NOMO-1 (cell line): ENCODE measurements around the gene CPE.
A peak's percentile ranks its signal among the peaks of the same experiment; 100 is the strongest.

Experiments used
- DNase-seq, 2 experiments: peaks; one replicate each; lab custom pipeline; 2025; ENCODE audit not compliant: unreplicated experiment in 2 of 2; lab: John Stamatoyannopoulos, UW

Gene CPE

DNA sequence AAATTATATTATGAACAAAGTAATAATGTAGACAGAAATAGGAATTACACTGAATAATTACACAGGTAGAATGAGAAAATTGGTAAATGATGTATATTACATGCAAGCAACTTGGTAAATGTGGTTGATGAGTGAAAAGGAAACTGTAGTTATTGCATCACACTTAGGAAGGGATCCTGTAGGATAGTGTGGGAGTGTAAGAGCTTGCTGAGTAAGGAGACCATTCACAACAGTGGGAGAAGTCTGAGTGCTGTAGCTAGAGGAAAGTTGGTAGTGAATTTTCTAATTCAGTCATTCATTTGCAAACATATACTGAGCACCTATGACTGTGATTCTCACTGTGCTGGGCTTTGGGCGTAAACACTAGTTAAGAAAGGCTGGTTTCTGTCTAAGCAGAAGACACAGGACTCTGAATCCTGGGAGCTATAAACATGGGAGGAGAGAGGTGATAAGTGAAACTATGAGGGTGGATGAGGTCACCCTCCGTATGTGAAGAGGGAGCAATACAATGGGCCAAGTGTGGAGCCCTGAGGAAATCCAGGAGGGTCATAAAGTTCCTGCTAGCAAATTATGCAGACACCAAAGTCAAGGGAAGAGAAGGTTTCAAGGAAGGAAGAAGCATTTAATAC lies 14.2 kb upstream of the CPE start:
- no peak for DNase-seq

DNA sequence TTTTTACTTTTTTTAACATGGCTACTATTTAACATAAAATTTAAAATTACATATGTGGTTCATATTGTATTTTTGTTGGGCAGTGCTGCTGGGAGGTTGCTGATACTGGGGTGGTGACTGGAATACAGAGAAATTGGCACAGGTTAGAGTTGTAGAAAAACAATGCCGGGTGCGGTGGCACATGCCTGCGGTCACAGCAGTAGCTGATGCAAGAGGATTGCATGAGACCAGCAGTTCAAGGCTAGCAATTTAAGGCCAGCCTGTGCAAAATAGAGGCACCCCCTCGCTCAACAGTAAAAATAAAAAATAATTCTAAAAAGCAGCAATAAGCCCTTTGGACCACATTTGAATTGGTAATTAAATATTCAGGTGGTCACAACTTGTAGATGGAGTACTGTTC lies 11.8 kb upstream of the CPE start:
- no peak for DNase-seq

DNA sequence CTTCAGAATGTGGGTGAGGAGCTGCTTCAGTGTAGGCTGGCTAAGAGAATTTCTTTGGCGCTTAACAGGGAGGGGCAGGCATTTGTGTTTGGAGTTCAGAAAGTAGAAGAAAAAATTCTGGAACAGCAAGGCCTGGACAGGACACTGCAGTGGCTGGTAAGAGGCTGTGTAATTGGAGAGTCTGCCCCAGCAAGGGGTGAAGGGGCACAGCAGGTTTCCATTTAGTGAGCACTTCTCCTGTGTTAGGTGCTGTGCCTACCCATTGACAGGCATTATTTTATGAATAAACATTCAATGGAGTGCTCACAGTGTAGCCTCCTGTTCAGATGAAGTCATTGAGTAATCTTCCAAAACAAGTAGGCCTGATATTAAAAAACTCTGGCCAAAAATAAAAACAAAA lies 10.7 kb upstream of the CPE start:
- no peak for DNase-seq

DNA sequence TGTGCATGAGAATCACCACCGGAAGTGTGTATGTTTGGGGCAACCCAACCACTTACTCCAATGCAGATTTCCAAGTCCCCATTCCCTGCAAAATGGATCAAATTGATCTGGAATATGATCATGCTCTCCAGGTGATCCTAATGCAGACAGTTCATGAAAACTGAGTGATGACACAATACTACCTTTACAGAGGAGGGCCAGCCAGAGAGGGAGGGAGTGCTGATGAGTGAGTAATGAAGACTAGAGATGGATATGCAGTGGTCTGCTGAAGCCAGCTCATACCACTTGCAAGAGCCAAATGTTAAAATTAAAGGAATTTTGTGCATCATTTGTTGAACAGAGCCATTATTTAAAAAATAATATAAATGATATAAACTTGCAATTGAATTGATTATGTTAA lies 10.2 kb upstream of the CPE start:
- no peak for DNase-seq

DNA sequence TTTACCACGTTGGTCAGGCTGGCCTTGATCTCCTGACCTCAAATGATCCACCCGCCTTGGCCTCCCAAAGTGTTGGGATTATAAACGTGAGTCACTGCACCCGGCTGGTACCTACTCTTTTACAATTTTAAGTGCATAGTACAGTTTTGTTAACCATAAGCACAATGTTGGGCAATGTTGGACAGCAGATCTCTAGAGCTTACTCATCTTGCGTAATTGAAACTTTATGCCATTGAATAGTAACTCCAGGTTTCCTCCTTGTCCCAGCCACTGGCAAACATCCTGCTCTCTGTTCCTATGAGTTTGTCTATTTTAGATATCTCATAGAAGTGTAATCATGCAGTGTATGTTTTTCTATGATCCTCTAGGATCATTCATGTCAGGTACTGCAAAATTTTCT lies 9.3 kb upstream of the CPE start:
- DNase-seq: peak; percentile 29 to 61

DNA sequence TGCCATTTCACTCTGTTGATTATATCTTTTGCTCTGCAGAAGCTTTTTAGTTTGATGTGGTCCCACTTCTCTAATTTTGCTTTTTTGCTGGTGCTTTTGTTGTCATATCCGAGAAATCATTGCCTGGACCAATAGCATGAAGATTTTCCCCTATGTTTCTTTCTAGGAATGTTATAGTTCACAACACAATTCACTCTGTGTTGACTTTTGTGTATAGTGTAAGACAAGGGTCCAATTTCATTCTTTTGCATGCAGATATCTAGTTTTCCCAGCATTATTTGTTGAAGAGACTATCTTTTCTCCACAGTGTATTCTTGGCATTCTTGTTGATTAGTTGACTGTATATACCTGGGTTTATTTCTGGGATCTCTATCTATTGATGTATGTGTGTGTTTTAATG lies 8.3 kb upstream of the CPE start:
- DNase-seq: no peak

DNA sequence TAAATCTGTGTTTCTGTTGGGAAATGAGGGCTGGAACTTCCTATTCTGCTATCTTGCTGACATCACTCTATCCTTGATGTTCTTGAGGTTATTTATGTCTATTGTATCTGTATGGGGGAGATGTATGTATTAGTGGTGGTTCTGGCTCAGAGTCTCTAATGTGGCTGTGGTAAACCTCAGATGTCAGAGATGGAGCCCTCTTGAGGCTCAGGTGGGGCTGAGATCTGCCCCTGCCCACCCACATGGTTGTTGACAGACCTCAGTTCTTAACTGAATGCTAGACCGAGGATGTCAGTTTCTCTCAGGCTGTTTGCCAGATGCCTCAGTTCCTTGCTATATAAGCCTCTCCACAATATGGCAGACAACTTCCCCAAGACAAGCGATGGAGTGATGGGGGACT lies 3.3 kb upstream of the CPE start:
- DNase-seq: no peak

DNA sequence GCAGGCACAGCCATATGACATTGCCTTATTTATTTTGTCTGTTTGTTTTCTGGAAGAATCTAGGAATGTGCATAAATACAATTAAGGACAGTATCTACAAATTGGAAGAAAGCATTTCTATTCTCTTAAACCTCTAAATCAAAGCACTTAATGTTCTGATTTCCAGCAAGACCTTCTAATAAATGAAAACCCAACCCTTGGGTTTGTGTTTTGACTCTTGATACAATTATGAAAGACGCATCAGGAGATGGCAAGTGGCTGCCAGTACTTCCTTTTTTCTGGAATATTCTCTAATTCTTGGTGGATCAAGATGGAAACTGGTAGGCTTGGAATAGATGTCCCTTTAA lies 437 bp upstream of the CPE start:
- DNase-seq: no peak

DNA sequence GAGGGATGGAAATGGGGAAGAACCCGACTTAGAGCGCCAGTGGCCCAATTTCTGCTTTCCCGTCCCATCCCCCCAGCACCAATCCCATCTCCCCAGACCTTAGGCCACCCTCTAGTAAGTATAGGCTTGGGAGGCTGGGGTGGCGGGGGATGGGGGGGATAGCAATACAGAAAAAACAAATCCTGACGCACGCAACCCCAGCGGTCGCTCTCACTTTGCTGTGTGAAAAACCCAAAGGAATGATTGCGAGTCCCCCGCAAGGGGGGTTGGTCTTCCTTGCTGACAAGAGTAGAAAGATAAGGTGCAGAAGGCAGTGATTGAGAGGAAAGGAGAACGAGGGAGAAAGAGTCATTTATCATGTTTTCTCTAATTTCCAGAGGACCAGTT lies 863 bp downstream of the CPE start:
- no peak for DNase-seq

DNA sequence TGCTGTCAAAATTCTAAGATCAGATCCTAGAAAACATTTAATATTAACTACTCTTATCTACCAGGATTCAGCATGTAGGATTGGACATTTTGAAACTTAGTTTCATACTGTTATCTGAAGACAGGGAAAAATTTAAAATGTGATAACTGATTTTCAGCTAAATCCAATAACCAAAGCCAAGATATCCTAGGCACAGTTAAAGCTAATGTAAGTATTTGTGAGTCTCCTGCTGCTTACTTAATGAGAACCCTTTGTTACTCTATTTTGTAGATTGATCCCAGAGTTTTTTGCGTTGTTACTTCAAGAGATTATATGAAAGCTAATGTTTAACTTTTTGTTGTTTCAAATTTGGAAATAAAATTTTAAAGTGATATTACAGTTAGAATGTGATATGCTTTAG lies 2.0 kb downstream of the CPE start:
- no peak for DNase-seq

DNA sequence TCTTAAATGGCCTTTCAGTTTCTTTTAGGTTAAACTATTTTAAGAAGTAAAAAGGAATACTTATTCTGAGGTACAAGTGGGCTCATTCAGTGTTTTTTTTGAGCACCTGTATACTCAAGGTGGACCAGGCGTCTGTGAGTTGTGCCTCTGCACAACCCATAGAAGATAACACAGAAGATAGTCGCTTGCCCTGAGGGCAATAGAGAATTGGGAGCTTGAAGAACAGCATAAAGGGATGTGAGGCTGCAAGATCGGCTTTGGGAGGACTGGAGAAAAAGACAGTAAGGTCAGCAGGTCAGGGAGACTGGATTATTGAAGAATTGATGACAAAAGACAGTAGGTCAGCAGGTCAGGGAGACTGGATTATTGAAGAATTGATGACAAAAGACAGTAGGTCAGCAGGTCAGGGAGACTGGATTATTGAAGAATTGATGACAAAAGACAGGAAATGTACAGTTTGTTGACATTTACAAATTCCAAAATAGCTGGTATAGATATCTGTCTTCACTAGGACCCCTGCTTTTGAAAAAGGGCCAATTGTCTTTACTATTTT lies 3.1 kb downstream of the CPE start:
- DNase-seq: no peak

DNA sequence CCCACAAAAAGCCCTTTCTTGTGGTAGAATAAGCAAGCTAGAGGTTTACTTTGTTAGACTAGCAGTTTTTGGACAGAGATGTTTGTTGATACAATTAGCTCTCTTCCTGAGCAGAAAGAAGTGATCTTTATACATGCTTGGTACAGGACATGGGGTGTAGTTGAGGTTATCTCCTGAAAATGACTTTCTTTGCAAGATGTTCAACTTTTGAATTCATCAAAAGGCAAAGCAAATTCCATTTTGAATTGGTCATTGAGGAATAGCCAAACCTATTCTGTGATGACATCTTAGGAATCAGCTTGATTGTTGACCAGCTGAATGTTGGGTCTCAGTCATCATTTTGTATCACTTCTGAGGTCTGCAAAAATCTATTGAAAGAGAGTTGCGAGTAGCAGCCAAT lies 3.8 kb downstream of the CPE start:
- DNase-seq: no peak

DNA sequence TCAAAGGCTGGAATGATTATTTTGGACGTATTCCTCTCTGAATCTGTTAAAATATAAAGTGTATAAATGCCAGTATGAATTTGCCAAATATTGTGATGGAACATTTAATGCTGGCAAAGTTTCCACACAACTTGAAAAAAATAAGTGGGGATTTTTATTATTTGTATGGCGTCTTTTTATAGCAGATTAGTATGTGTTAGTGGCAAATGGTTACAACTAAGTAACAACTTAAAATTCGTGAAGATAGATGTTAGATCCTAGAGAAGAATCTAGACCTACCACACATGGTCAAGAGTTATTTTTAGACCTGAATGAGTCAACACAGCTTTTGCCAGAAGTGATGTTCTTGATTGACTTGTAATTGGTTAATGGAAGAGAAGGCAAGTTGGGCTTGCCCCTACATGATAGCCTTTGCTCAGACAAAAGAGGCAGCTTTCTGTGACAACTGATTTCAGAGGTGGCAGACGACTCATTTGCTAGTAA lies 4.8 kb downstream of the CPE start:
- no peak for DNase-seq

DNA sequence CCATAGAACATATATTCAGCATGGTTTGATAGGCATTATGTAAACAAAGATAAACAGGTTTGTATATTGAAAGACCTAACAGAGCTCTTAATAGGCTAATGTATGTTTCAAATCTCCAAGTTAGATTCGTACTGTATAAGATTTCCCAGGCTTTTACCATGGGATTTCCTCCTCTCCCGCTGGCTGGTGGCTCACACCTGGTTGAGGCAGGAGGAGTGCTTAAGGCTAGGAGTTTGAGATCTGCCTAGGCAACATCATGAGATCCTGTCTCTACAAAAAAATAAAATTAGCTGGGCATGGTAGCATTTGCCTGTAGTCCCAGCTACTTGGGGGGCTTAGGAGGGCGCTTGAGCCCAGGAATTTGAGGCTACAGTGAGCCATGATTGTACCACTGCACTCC lies 5.4 kb downstream of the CPE start:
- DNase-seq: no peak

DNA sequence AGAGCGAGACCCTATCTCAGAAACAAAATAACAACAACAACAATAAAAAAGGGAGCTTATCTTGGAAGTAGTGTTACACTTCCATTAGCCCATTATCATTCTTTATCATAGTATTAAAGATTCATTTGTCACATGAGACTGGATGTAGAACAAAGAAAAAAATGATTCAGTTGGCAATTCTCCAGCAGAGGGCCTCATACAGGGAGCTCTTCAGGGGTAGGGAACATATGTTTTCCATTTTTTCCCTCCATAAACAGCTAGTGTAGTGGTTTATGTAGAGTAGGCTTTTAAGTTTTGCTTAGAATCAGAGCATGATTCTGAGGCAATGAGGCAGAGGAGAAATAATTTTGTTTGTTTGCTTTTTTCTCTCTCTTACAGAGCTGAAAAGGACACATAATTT lies 5.8 kb downstream of the CPE start:
- no peak for DNase-seq

DNA sequence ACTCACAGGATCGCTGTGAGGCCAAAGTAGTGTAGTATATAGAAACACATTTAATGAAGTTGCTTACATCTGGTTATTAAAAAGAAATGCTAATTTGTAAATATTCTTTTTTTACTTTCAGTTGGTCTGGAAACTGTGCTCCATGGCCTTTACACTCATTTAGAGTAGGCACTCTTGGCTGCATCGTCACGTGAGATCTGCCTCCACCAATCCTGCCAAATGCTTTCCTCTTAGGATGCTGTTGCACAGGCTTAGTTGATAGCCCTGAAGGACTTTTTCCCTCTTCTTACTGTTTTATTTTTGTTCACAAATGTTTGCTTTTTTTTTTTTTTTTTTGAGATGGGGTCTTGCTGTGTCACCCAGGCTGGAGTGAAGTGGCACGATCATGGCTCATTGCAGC lies 6.3 kb downstream of the CPE start:
- no peak for DNase-seq

DNA sequence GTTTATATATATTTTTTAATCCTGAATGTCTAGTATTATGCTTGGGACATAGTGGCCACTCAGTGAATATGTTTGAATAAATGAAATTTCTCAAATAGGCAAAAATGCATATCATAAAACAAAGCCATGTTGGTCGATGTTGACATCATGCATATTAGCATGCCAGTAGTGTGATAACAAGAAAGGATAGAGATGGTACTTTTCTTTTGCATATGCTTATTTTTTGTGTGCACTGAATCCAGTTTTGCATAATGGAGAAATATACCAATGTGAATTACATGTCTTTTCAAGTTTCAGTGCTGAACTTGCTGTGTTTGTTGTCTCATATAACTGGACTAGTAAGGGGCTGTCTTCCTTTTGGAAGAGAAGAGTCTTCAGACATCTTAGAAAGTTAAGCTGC lies 7.5 kb downstream of the CPE start:
- no peak for DNase-seq

DNA sequence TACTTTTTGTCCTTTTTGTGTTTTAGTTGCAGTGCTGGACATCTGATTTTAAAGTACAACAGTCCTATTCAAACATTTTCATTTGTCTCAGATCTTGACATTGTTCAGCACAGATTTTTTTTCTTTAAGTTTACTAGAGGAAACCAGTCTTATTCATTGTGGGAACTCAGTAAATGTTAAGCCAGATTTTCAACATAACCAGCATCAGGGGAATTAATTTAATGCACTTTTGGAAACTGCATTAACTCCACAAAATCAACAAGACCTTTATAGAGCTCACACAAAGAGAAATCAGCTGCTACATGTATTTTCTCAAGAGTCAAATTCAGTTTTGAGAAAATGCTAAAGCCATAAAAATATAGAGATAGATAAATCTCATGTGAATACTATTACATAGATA lies 9.9 kb downstream of the CPE start:
- no peak for DNase-seq

DNA sequence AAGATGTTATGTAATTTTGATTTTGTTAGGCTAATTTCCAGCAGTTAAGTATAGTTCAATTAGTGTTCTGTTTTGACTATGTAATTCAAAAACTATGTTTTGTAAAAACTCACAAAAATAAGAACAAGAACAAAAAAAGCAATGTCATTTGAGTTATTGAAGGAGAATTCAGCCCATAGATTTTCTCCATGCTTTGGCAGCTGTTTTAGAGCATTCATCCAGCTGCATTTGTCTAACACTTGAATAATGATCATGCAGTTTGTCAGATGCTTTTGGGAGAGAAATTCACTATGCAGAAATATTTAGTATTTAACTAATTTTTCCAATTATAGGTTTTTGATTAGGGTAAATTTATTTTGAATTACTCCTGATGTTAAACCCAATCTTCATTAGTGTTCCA lies 14.2 kb downstream of the CPE start:
- no peak for DNase-seq

DNA sequence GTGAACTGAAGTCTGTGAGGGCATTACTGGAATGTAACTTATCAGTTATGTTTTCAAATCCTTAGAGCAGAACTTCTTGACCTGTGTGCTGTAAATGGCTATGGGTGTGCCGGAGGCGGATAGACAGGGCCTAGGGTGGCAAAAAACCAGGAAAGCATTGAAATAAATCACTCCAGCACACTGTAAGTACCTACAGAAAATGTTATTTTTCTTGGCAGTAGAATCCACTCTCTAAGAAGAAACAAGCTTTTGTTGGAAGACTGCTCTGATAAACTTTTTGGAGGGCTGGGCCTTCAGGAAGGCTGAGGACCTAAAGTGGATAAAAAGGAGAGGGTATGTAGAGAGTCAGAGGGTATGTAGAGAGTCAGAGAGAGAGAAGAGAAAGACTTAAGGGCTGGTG lies 14.9 kb downstream of the CPE start:
- DNase-seq: no peak

DNA sequence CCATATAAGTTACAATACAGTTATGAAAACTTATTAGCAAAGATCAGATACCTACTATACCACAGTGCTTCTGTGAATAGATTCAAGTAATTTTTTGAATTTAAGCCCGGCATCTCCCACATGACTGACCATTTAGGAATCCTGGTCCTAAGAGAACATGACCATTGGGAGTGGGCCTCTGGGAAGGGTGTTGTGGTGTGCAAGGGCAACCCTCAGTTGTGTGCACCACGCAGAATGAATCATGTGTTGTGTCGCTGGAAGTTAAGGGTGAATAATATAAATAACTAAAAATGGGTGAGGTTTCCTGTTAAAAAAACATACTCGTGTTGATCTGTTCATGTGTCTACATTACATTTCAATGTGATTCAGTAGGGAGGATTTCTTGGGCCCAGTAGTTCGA lies 15.5 kb downstream of the CPE start:
- no peak for DNase-seq

DNA sequence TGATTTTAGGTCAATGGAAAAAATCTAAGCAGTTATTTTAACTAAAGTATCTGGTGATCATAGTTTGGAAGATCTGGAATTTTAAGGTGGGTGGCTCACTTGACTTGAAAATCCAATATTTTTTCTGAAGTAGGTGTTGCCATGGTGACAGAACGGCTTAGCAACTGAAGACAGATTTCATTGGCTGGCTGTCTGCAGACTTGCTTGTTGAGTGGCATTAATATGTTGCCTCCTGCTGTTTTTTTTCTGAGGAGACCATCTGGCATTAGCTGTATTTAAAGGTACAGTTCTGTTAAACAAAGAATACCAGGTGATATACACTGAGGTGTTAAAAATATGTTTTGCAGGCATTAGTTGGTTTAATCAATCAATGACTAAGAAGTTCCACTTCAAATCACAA lies 19.8 kb downstream of the CPE start:
- no peak for DNase-seq

DNA sequence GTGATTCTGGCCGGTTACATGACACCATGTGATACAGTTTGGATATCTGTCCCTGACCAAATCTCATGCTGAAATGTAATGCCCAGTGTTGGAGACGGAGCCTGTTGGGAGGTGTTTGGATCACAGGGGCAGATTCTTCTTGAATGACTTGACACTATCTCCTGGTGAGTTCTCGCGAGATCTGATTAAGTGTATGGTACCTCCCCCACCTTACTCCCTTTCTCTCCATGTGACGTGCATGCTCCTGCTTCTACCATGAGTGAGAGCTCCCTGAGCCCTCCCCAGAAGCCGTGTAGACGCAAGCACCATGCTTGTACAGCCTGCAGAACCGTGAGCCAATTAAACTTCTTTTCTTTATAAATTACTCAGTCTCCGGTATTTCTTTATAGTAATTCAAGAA lies 23.6 kb downstream of the CPE start:
- DNase-seq: no peak
